HCEC 1CT (cell line): ENCODE measurements around the gene AP1B1.
"Not testable (repeated sequence)": the region's sequence is repeated elsewhere in the genome, so short reads cannot be mapped to it uniquely, and the experiment has no call there.

Source experiments
- DNase-seq: peaks from one replicate; pipeline ENCODE4 v3.0.0-alpha.2; 2017

Gene AP1B1

GRCh38 chr22:29387921-29388758, at the start of gene AP1B1:
Gene AP1B1, minus strand, starts transcription at chr22:29388570. Its CDS starts 21,327 bp downstream, at chr22:29367243.
- DNase-seq: peak; percentile 88

GRCh38 chr22:29435236-29436136, 47.1 kb upstream of the AP1B1 start:
- no peak for DNase-seq

DNA sequence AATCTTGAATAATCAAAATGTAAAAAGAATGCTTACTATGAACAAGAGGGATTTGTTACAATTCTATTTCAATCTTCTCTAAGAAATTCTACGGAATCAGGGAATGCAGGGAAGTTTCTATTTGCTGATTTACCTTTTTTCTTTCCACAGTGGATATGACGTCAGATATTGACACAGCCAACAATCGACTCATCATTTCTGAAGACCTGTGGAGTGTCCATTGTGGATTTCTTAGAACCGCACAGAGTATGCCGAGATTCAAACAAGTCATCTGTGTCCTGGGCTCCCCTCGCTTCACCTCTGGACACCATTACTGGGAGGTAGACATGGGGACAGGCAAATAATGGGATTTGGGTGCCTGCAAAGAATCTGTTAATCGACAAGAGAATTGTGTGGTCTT, 45.9 kb upstream of the AP1B1 start:
- DNase-seq: no peak

- no peak for DNase-seq
These were observed 45.5 kb upstream of the AP1B1 start for GRCh38 chr22:29433856-29434255.

- no peak for DNase-seq
These were observed 43.6 kb upstream of the AP1B1 start for GRCh38 chr22:29431986-29432385.

- peak; percentile 20 for DNase-seq
These were observed 38.9 kb upstream of the AP1B1 start for GRCh38 chr22:29427176-29427760.

GRCh38 chr22:29426476-29426875, 38.1 kb upstream of the AP1B1 start:
- DNase-seq: no peak

- DNase-seq: not testable (repeated sequence)
These were observed 30.3 kb upstream of the AP1B1 start for GRCh38 chr22:29418704-29419103.

- not testable (repeated sequence) for DNase-seq
These were observed 26.7 kb upstream of the AP1B1 start for GRCh38 chr22:29414951-29415591.

GRCh38 chr22:29412772-29413171, 24.4 kb upstream of the AP1B1 start:
- not testable (repeated sequence) for DNase-seq

- not testable (repeated sequence) for DNase-seq
These were observed 23.3 kb upstream of the AP1B1 start for GRCh38 chr22:29411569-29412211.

DNA sequence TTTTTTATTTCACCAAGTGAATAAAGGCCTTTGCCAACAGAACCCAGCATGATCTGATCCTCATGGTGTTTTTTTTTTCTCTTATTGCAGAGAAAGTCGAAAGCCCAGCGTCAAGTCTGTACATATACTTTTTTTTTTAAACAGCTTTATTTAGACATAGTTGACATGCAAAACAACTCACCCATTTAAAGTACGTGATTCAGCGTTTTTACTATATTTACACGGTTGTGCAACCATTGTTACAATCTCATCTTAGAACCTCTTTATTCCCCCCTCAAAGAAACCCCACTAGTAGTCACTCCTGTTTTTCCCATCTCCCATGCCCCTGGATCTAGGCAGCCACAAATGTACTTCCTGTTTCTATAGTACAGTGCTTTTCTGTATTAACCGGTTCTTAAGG, 20.6 kb upstream of the AP1B1 start:
- DNase-seq: no peak

- not testable (repeated sequence) for DNase-seq
These were observed 13.2 kb upstream of the AP1B1 start for GRCh38 chr22:29401538-29401937.

DNA sequence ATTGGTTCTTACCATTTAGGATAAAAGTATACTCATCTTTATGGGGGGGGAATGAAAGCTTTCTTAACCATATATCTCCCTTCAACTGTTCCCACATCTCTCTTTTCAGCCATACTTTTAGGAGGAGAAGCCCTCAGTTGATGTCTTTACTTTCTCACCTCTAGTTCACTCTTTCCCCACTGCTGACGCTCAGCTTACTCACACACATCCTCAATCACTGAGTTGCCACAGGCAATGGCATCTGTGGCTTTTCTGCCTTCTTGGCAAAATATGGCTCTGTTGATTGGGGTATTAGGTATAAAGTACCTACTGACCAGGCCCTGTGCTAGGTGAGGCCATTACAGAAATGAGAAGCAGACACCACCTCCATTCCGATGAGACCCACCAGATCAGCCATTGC, 12.2 kb upstream of the AP1B1 start:
- no peak for DNase-seq

- DNase-seq: no peak
These were observed 9.4 kb upstream of the AP1B1 start for GRCh38 chr22:29397791-29398190.

- DNase-seq: no peak
These were observed 7.8 kb upstream of the AP1B1 start for GRCh38 chr22:29396126-29396525.

GRCh38 chr22:29394931-29395581, 6.7 kb upstream of the AP1B1 start:
- peak; percentile 68 for DNase-seq

DNA sequence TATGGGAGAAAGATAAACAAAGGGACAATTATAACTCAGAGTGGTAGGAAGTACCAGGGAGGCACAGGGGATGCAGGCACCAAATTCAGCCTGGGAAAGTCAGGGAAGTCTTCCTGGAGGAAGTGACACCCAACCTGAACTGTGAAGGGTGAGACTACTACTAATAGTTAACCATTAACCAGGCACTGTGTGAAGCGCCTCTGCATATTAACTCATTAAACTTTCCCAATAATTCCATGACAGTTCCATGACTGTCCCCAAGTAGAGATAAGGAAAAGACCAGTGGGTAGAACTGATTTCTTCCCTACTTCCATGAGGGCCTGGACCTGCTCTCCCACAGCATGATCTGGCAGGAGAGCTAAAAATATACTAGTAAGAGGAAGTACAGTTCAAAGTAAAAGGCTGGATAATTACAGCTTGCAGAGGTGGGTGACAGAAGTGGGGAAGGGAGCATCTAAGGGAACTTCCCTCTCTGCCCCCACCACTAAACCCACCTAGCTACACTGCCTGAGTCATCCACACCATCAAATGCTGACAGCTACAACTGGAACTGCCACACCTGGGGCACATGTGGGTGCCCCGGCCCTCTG, 4.7 kb upstream of the AP1B1 start:
- DNase-seq: no peak

DNA sequence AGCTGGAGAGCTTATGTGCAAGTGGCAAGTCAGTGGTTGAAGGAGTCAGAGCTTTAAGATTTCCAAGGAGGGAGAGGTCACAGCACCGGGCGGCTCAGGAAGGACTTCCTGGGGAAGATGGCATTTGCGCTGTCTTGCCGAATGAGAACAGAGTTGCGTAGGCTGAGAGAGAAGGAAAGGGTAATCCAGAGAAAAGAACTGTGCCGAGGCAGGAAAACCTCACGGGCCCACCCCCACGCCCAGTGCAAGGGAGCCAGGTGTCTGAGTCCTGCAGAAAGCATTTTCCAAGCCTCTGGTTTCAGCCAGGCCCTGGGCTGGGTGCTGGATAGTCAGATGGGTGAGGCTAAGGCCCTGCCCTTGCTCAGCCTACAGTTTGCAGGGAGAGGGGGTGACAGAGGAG, 3.2 kb upstream of the AP1B1 start:
- no peak for DNase-seq

- DNase-seq: no peak
These were observed 1.9 kb upstream of the AP1B1 start for GRCh38 chr22:29390270-29390669.

GRCh38 chr22:29388759-29389090, 355 bp upstream of the AP1B1 start:
- no peak for DNase-seq

GRCh38 chr22:29386708-29387107, 1.7 kb downstream of the AP1B1 start:
- no peak for DNase-seq
